A673 (cell line): ENCODE results near the gene QPCTL. TPM values are rescaled to one million over a fixed set of nuclear protein-coding genes. Genes with fewer than 3 reads are reported as not detected.

Experiments used
- BruUV-seq: library from RNA; stranded (reverse); fragments of 400-500 nt; replicated peaks from 2 replicates; lab custom pipeline; 2021; lab: Mats Ljungman, UMichigan
- CTCF ChIA-PET: fragments of 300-600 bp; sonication (Branson Sonifier 250); formaldehyde crosslinking; loops from one replicate; lab custom pipeline; 2022; ENCODE audit warnings: antibody characterized with exemption; lab: Charles Lee
- POLR2A ChIA-PET: fragments of 300-600 bp; sonication (Branson Sonifier 250); formaldehyde crosslinking; loops from one replicate; lab custom pipeline; 2022; ENCODE audit warnings: antibody characterized with exemption; ENCODE audit not compliant: low non-redundant PET; lab: Charles Lee
- DNase-seq: peaks from one replicate; pipeline ENCODE4 v3.0.0-alpha.2; 2015; ENCODE audit warnings: low spot score
- H3K27ac ChIP-seq: fragments of 200-600 bp; sonication (generic); 2 replicates; pipeline ENCODE4 v1.5.1; 2016; ENCODE audit warnings: mixed run types, low read depth, mild to moderate bottlenecking, mixed read lengths, antibody characterized with exemption, low read length; ENCODE audit not compliant: poor library complexity, severe bottlenecking
- H3K27me3 ChIP-seq: fragments of 200-600 bp; sonication (generic); replicated peaks from 2 replicates; pipeline ENCODE4 v1.6.1; 2017; ENCODE audit warnings: mixed run types, low read depth, mild to moderate bottlenecking, mixed read lengths, antibody characterized with exemption, low read length; ENCODE audit not compliant: insufficient read depth, poor library complexity
- H3K36me3 ChIP-seq: fragments of 200-600 bp; sonication (generic); 2 replicates; pipeline ENCODE4 v1.6.1; 2016; ENCODE audit warnings: mixed run types, mild to moderate bottlenecking, mixed read lengths, antibody characterized with exemption, low read length; ENCODE audit not compliant: insufficient read depth, poor library complexity, severe bottlenecking
- H3K4me1 ChIP-seq: fragments of 200-600 bp; sonication (generic); 2 replicates; pipeline ENCODE4 v1.6.1; 2017; ENCODE audit warnings: mixed run types, mild to moderate bottlenecking, mixed read lengths, antibody characterized with exemption, low read length; ENCODE audit not compliant: insufficient read depth, poor library complexity, severe bottlenecking
- H3K4me3 ChIP-seq: fragments of 200-600 bp; sonication (generic); 2 replicates; pipeline ENCODE4 v1.5.1; 2016; ENCODE audit warnings: low read depth, mixed run types, mild to moderate bottlenecking, mixed read lengths, low read length; ENCODE audit not compliant: poor library complexity, severe bottlenecking
- H3K9me3 ChIP-seq: fragments of 200-600 bp; sonication (generic); 2 replicates; pipeline ENCODE4 v1.6.1; 2016; ENCODE audit warnings: mixed run types, low read depth, mild to moderate bottlenecking, mixed read lengths, antibody characterized with exemption, low read length; ENCODE audit not compliant: poor library complexity, severe bottlenecking
- EZH2 ChIP-seq: fragments of 200-600 bp; sonication (generic); IDR thresholded peaks from 2 replicates; pipeline ENCODE4 v1.6.1; 2017; ENCODE audit warnings: borderline replicate concordance, low read depth, mild to moderate bottlenecking, mixed read lengths, antibody characterized with exemption, low read length; ENCODE audit not compliant: poor library complexity, severe bottlenecking
- intact Hi-C: fragments of 100-400 bp; cut with micrococcal nuclease; formaldehyde crosslinking; loops from one replicate; pipeline ENCODE4 v1.10.0; 2022; ENCODE audit not compliant: unreplicated experiment
- total RNA-seq: library from RNA; stranded (reverse); gene quantifications from 2 replicates; pipeline ENCODE4 v1.2.3, GENCODE V29; 2021
- TF ChIP-seq, protein P1 (sequence below): fragments of 300-800, 200-600 bp; sonication (generic); conservative IDR thresholded peaks from 2 replicates; pipeline ENCODE4 v1.5.1; 2017; ENCODE audit warnings: low read depth, mild to moderate bottlenecking, antibody characterized with exemption, low read length, moderate library complexity, mixed read lengths

The QPCTL gene
- total RNA-seq, 1 experiment from 2014 or later, result 12.8 TPM

DNA sequence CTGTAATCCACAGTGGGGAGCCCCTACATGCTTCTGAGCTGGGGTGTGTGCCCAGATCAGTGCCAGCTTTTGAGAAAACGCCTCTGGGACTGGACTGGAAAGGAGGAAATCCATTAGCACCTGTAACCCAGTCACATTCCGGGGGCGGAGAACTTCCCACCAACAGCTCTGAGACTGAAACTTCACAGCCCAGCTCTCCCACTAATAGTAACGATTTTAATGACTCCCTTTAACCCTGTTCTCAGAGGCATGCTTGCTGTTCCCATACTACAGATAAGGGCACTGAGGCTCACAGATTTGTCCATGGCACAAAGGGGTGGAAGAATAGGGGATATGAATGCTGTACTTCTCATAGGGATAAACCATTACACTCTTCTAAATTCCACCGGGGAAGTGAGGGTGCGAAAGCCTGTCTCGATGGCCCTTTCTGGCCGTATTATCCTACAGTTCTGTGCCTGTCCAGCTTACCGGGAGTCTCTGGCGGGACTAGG lies 37.4 kb downstream of the QPCTL start:
- no peaks in the 10 kb centered on the region for H3K36me3 ChIP-seq
- ChIA-PET POLR2A (no interaction called here), CTCF (no interaction called here)
- peak overlapping the region; percentile 77 for H3K27ac ChIP-seq
- intact Hi-C loops, result no loop called here
- H3K4me1 ChIP-seq, result peaks cover 16% of the 10 kb centered on the region
- TF ChIP-seq EZH2, result no peak
- TF ChIP-seq, protein P1, sequence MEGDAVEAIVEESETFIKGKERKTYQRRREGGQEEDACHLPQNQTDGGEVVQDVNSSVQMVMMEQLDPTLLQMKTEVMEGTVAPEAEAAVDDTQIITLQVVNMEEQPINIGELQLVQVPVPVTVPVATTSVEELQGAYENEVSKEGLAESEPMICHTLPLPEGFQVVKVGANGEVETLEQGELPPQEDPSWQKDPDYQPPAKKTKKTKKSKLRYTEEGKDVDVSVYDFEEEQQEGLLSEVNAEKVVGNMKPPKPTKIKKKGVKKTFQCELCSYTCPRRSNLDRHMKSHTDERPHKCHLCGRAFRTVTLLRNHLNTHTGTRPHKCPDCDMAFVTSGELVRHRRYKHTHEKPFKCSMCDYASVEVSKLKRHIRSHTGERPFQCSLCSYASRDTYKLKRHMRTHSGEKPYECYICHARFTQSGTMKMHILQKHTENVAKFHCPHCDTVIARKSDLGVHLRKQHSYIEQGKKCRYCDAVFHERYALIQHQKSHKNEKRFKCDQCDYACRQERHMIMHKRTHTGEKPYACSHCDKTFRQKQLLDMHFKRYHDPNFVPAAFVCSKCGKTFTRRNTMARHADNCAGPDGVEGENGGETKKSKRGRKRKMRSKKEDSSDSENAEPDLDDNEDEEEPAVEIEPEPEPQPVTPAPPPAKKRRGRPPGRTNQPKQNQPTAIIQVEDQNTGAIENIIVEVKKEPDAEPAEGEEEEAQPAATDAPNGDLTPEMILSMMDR, result no peak
- H3K27me3 ChIP-seq, result no peaks in the 10 kb centered on the region
- no peaks in the 10 kb centered on the region for H3K9me3 ChIP-seq
- peak overlapping the region; percentile 79 for H3K4me3 ChIP-seq
- DNase-seq, result no peak
- TSS peak; percentile 52 for BruUV-seq

DNA sequence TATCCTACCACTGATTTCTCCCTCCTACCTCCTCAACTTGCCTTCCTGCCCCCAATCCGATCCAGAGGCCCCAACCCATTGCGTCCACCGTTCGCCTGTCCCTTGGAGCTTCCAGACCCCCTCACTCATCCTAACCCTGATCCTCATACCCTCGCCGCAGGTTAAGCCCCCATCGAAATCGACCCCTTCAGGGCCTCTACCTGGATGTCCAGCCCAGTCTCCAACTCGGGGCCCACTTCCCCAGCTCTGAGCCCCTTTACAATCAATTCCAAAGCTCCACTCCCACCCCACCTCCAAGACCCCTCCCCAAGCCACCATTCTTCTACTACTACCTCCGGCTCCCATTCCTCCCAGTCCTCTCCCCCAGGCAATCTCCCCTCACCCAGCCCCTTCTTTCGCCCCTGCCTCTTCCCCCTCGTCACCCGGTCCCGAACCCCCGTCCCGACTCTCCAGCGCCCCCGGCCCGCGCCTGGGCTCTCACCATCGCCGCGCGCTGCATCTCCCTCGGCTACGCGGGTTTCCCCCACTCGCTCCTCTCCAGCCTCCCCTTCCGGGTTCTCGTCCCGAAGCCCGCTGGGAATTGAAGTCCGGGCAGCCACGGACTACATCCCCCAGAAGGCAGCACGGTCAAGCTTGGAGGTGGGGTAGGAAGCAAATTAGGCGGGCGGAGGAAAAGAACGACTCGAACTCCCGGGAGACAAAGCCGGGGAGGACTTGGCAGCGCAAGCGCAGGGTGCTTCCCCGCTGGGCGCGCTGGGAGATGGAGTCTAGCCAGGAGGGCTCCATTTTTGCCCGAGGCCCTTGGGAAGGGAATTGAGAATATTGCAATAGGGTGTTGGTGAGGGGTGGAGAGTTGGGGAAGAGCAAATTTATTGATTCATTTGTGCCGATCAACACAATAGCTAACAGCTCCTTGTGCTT lies 38.2 kb downstream of the QPCTL start, which contains the start of gene FBXO46:
Gene FBXO46 (minus strand): TSS at position 529 of the 921 bp plus-strand sequence. CDS start 17,401 bp downstream, outside the sequence.
- no peaks in the 10 kb centered on the region for H3K36me3 ChIP-seq
- DNase-seq, result peak; percentile 100
- H3K27ac ChIP-seq, result peak within 1 kb of the TSS; percentile 77
- ChIA-PET POLR2A (interaction anchor here (0.6 to 1.0 kb wide), 4 partner anchors 13 to 67 kb away, joined by 3 to 8 read pairs (median 6); no protein-coding TSS in a partner anchor), CTCF (interaction anchor here (0.6 to 0.8 kb wide), 3 partner anchors 39 to 266 kb away, joined by 4 to 7 read pairs (median 6); partner anchors contain the start of gene SIX5)
- H3K27me3 ChIP-seq, result no peaks in the 10 kb centered on the region
- peaks cover 16% of the 10 kb centered on the region for H3K4me1 ChIP-seq
- intact Hi-C loops, result no loop called here
- TF ChIP-seq, protein P1, result no peak; the same call in 1 of the 2 replicates
- TF ChIP-seq EZH2, result no peak
- peak within 1 kb of the TSS; percentile 79 for H3K4me3 ChIP-seq
- H3K9me3 ChIP-seq, result no peaks in the 10 kb centered on the region
- BruUV-seq, result no TSS peak

DNA sequence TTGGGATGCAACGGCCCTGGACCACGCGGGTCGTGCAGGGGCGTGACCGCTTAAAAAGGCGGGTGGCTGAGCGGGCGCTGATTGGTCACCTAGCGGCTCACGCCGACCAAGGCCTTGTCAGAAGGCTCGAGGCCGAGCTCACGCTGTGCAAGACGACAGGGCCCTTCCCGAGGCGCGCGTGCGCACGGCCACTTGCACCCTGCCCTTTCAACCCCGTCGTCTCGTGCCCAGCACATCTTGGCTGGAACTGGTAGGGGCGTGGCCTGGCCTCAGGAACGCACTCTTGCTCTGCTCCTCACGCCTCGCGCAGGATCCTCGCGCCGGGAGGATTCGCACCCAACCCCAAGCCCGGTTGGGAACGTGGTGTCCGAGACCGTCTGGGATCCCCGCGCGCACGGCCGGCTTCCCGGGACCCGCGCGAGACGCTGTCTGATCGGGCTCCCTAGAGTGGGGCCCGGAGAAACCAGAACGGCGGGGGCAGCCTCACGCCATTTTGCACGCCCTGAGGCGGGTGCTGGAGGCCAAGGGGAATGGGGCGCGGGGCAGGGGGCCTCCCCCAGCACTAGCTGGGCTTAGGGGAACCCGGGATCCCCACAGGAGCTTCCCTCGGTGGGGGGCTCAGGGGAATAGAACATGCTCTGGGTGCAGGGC lies 40.8 kb downstream of the QPCTL start, which contains the start of gene MEIOSIN:
Gene MEIOSIN (plus strand): TSS at position 280 of the 651 bp plus-strand sequence. CDS start 1,938 bp downstream, outside the sequence.
- CTCF ChIA-PET, result no interaction called here
- H3K27ac ChIP-seq, result no peak within 1 kb of the TSS
- no peaks in the 10 kb centered on the region for H3K36me3 ChIP-seq
- intact Hi-C loops, result no loop called here
- TF ChIP-seq, protein P1, result no peak
- TF ChIP-seq EZH2, result no peak
- H3K4me3 ChIP-seq, result no peak within 1 kb of the TSS
- peaks cover 14% of the 10 kb centered on the region for H3K4me1 ChIP-seq
- H3K27me3 ChIP-seq, result no peaks in the 10 kb centered on the region
- no peak for DNase-seq
- POLR2A ChIA-PET, result no interaction called here
- BruUV-seq, result no TSS peak
- H3K9me3 ChIP-seq, result no peaks in the 10 kb centered on the region
